Panc1 (cell line): ENCODE results near the gene STMND1.

Source experiments
- POLR2AphosphoS5 ChIP-seq: IDR thresholded peaks from 2 replicates; pipeline ENCODE4 v1.6.1; 2012; ENCODE audit warnings: mild to moderate bottlenecking, low read depth, low read length, moderate library complexity
- REST ChIP-seq, 2 experiments: IDR thresholded peaks; 2 replicates each; pipeline ENCODE4 v1.6.1; 2011 to 2012; ENCODE audit warnings: low read depth in 2 of 2, control low read depth in 1 of 2, low read length in 1 of 2, mild to moderate bottlenecking in 1 of 2, moderate library complexity in 1 of 2; ENCODE audit not compliant: insufficient read depth in 1 of 2
- SIN3A ChIP-seq: IDR thresholded peaks from 2 replicates; pipeline ENCODE4 v1.6.1; 2012; ENCODE audit warnings: low read depth, mild to moderate bottlenecking, low read length, moderate library complexity, borderline replicate concordance; ENCODE audit not compliant: insufficient read depth
- TCF7L2 ChIP-seq: IDR thresholded peaks from 2 replicates; pipeline ENCODE4 v1.6.1; 2011; ENCODE audit warnings: mild to moderate bottlenecking, low read depth, low read length, inconsistent platforms
- TF ChIP-seq, protein P1 (sequence below): fragments of 450-650 bp; IDR thresholded peaks from 2 replicates; pipeline ENCODE4 v1.5.1; 2017; ENCODE audit warnings: mild to moderate bottlenecking

DNA sequence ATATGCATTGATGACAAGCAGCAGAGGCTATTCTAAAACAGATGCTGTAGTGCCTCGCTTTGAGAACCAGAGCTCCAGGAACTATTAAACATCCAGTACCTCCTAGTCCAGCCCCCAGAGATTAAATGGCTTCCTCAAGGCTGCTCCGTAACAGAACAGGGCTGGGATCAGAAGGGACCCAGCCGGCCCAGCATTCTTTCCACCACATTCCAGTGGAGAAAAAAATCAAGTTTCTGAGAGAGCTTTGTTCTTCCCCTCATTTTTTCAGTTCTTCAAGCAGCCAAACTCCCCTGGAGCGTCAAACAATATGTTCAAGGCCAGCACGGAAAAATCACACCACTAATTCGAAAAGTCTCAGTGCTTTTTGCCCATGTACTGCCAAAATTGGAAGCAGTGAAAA is 5.8 kb upstream of the STMND1 start:
- TF ChIP-seq, protein P1, sequence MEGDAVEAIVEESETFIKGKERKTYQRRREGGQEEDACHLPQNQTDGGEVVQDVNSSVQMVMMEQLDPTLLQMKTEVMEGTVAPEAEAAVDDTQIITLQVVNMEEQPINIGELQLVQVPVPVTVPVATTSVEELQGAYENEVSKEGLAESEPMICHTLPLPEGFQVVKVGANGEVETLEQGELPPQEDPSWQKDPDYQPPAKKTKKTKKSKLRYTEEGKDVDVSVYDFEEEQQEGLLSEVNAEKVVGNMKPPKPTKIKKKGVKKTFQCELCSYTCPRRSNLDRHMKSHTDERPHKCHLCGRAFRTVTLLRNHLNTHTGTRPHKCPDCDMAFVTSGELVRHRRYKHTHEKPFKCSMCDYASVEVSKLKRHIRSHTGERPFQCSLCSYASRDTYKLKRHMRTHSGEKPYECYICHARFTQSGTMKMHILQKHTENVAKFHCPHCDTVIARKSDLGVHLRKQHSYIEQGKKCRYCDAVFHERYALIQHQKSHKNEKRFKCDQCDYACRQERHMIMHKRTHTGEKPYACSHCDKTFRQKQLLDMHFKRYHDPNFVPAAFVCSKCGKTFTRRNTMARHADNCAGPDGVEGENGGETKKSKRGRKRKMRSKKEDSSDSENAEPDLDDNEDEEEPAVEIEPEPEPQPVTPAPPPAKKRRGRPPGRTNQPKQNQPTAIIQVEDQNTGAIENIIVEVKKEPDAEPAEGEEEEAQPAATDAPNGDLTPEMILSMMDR: no peak
- TF ChIP-seq REST (IDR thresholded peaks at IDR 0.05; ENCODE audit: insufficient read depth in 1 of 2, low read depth in 2 of 2, low read length in 1 of 2) (no peak), SIN3A (no peak), POLR2AphosphoS5 (no peak), TCF7L2 (no peak)
